ENCODE data around the gene RPS28. TPM values are rescaled to one million over a fixed set of nuclear protein-coding genes. Genes with fewer than 3 reads are reported as not detected.

RPS28 gene
- total RNA-seq, 4 donors from 2014 or later, result 172 to 357 (median 250) TPM

- Histone ChIP-seq H3K27ac (no peak overlapping the region), H3K36me3 (no peaks in the 10 kb centered on the region), H3K27me3 (no peaks in the 10 kb centered on the region), H3K4me1 (peaks cover 0 to 43% (median 14%) of the 10 kb centered on the region in 3 donors), H3K4me3 (no peak overlapping the region), H3K9me3 (no peaks in the 10 kb centered on the region)
- no peak for ATAC-seq
- TF ChIP-seq POLR2AphosphoS5 (IDR thresholded peaks at IDR 0.05) (no peak), CTCF (IDR thresholded peaks at IDR 0.05) (no peak), EP300 (IDR thresholded peaks at IDR 0.05) (no peak)
- 87 to 93% methylated on average over 5 to 8 of the region's 8 CpGs for WGBS, 2 donors (ENCODE audit: low coverage in 1 of 2)
These were observed 38.9 kb downstream of the RPS28 start for GRCh38 chr19:8360196-8360595.

- Histone ChIP-seq H3K4me1 (peaks cover 0 to 58% (median 18%) of the 10 kb centered on the region in 3 donors), H3K27ac (peak overlapping the region; percentile 66 to 87 (median 82)), H3K36me3 (no peaks in the 10 kb centered on the region), H3K9me3 (no peaks in the 10 kb centered on the region), H3K4me3 (no peak overlapping the region), H3K27me3 (no peaks in the 10 kb centered on the region)
- peak; percentile 94 for ATAC-seq
- WGBS, 2 donors (ENCODE audit: low coverage in 1 of 2), result 26 to 41% methylated on average over 6 to 11 of the region's 12 CpGs
- TF ChIP-seq POLR2AphosphoS5 (IDR thresholded peaks at IDR 0.05) (peak; percentile 99), CTCF (IDR thresholded peaks at IDR 0.05) (no peak)
These were observed 40.9 kb downstream of the RPS28 start for GRCh38 chr19:8361921-8362793.

GRCh38 chr19:8363803-8364771 is 42.8 kb downstream of the RPS28 start, which contains the start of gene ANGPTL4:
ANGPTL4 (plus strand) TSS chr19:8364155; CDS start chr19:8364322, 167 bp downstream.
- peak within 1 kb of the TSS; percentile 36 to 90 (median 82) for H3K27ac ChIP-seq

GRCh38 chr19:8366121-8366581 is 44.9 kb downstream of the RPS28 start:
- peak overlapping the region in 2 of 4 donors; percentile 67 to 83 for H3K27ac ChIP-seq
- H3K9me3 ChIP-seq, result no peaks in the 10 kb centered on the region
- TF ChIP-seq CTCF (IDR thresholded peaks at IDR 0.05) (no peak), POLR2AphosphoS5 (IDR thresholded peaks at IDR 0.05) (no peak), POLR2A (IDR thresholded peaks at IDR 0.05) (no peak), EP300 (IDR thresholded peaks at IDR 0.05) (no peak)
- no peaks in the 10 kb centered on the region for H3K27me3 ChIP-seq
- H3K36me3 ChIP-seq, result peaks cover 0 to 3% of the 10 kb centered on the region in 2 donors
- H3K4me3 ChIP-seq, result no peak overlapping the region
- peaks cover 0 to 71% (median 31%) of the 10 kb centered on the region in 3 donors for H3K4me1 ChIP-seq
- WGBS, 2 donors (ENCODE audit: low coverage in 1 of 2), result no CpG with 5 or more reads among the region's 11 CpGs
- no peak for ATAC-seq

More at GRCh38 chr19:8363803-8364771, 42.8 kb downstream of the RPS28 start, which contains the start of gene ANGPTL4:
- no peaks in the 10 kb centered on the region for H3K9me3 ChIP-seq
- peak within 1 kb of the TSS; percentile 49 to 59 for H3K4me3 ChIP-seq
- TF ChIP-seq CTCF (IDR thresholded peaks at IDR 0.05) (peak in 3 of 4 experiments; percentile 14 to 33 (median 27)), EP300 (IDR thresholded peaks at IDR 0.05) (no peak), POLR2A (IDR thresholded peaks at IDR 0.05) (peak; percentile 27 to 49), POLR2AphosphoS5 (IDR thresholded peaks at IDR 0.05) (peak; percentile 43)
- no peaks in the 10 kb centered on the region for H3K27me3 ChIP-seq
- peak; percentile 57 for ATAC-seq
- H3K4me1 ChIP-seq, result peaks cover 0 to 74% (median 31%) of the 10 kb centered on the region in 3 donors
- no peaks in the 10 kb centered on the region for H3K36me3 ChIP-seq
- WGBS, 2 donors (ENCODE audit: low coverage in 1 of 2), result 0% methylated on average over 4 of the region's 81 CpGs; no CpG with 5 or more reads in 1 of the 2 donors

Data from gastroesophageal sphincter (tissue), 4 donors.